ENCODE results near the gene NEUROG1. TPM values are rescaled to one million over a fixed set of nuclear protein-coding genes. Genes with fewer than 3 reads are reported as not detected.

The NEUROG1 gene
- total and polyA plus RNA-seq, 2 donors, result not detected

GRCh38 chr5:135491038-135491551 lies 44.7 kb downstream of the NEUROG1 start:
- Histone ChIP-seq H3K27ac (ENCODE audit: low read depth) (no peak overlapping the region), H3K36me3 (ENCODE audit: insufficient read depth) (no peaks in the 10 kb centered on the region), H3K4me1 (ENCODE audit: insufficient read depth) (no peaks in the 10 kb centered on the region), H3K4me3 (ENCODE audit: low read depth, low read length) (no peak overlapping the region)
- WGBS, result 52% methylated on average over 14 of the region's 14 CpGs
- DNase-seq (ENCODE audit: extremely low spot score), result no peak

- DNase-seq (ENCODE audit: extremely low spot score), result no peak
- no peaks in the 10 kb centered on the region for H3K36me3 ChIP-seq (ENCODE audit: insufficient read depth)
- 38% methylated on average over 49 of the region's 49 CpGs for WGBS
- no peak overlapping the region for H3K27ac ChIP-seq (ENCODE audit: low read depth)
- H3K4me3 ChIP-seq (ENCODE audit: low read depth, low read length), result no peak overlapping the region
- no peaks in the 10 kb centered on the region for H3K4me1 ChIP-seq (ENCODE audit: insufficient read depth)
Measured at GRCh38 chr5:135490245-135491037, 45.3 kb downstream of the NEUROG1 start.

- Histone ChIP-seq H3K4me1 (ENCODE audit: insufficient read depth) (no peaks in the 10 kb centered on the region), H3K4me3 (ENCODE audit: low read depth, low read length) (peak overlapping the region; percentile 32), H3K27ac (ENCODE audit: low read depth) (no peak overlapping the region), H3K36me3 (ENCODE audit: insufficient read depth) (no peaks in the 10 kb centered on the region)
- WGBS, result 8% methylated on average over 53 of the region's 53 CpGs
- no peak for DNase-seq (ENCODE audit: extremely low spot score)
Measured at GRCh38 chr5:135489466-135490244, 46.1 kb downstream of the NEUROG1 start.

- no peak for DNase-seq (ENCODE audit: extremely low spot score)
- no peaks in the 10 kb centered on the region for H3K4me1 ChIP-seq (ENCODE audit: insufficient read depth)
- no peak overlapping the region for H3K27ac ChIP-seq (ENCODE audit: low read depth)
- 3% methylated on average over 44 of the region's 44 CpGs for WGBS
- H3K4me3 ChIP-seq (ENCODE audit: low read depth, low read length), result peak overlapping the region; percentile 32
- H3K36me3 ChIP-seq (ENCODE audit: insufficient read depth), result no peaks in the 10 kb centered on the region
Measured at GRCh38 chr5:135488727-135489465, 46.9 kb downstream of the NEUROG1 start.

GRCh38 chr5:135487839-135488514 lies 47.8 kb downstream of the NEUROG1 start:
- H3K4me3 ChIP-seq (ENCODE audit: low read depth, low read length), result no peak overlapping the region
- no peaks in the 10 kb centered on the region for H3K36me3 ChIP-seq (ENCODE audit: insufficient read depth)
- H3K4me1 ChIP-seq (ENCODE audit: insufficient read depth), result no peaks in the 10 kb centered on the region
- 43% methylated on average over 11 of the region's 11 CpGs for WGBS
- DNase-seq (ENCODE audit: extremely low spot score), result no peak
- H3K27ac ChIP-seq (ENCODE audit: low read depth), result no peak overlapping the region

- H3K27ac ChIP-seq (ENCODE audit: low read depth), result no peak overlapping the region
- H3K36me3 ChIP-seq (ENCODE audit: insufficient read depth), result no peaks in the 10 kb centered on the region
- H3K4me1 ChIP-seq (ENCODE audit: insufficient read depth), result no peaks in the 10 kb centered on the region
- no peak for DNase-seq (ENCODE audit: extremely low spot score)
- no peak overlapping the region for H3K4me3 ChIP-seq (ENCODE audit: low read depth, low read length)
- WGBS, result 71% methylated on average over 1 of the region's 1 CpG
Measured at GRCh38 chr5:135487037-135487395, 48.7 kb downstream of the NEUROG1 start.

GRCh38 chr5:135486131-135487036 lies 49.4 kb downstream of the NEUROG1 start:
- Histone ChIP-seq H3K36me3 (ENCODE audit: insufficient read depth) (no peaks in the 10 kb centered on the region), H3K4me3 (ENCODE audit: low read depth, low read length) (no peak overlapping the region), H3K27ac (ENCODE audit: low read depth) (no peak overlapping the region), H3K4me1 (ENCODE audit: insufficient read depth) (no peaks in the 10 kb centered on the region)
- WGBS, result 81% methylated on average over 13 of the region's 13 CpGs
- no peak for DNase-seq (ENCODE audit: extremely low spot score)

GRCh38 chr5:135484674-135485086 lies 51.1 kb downstream of the NEUROG1 start:
- 79% methylated on average over 5 of the region's 5 CpGs for WGBS
- DNase-seq (ENCODE audit: extremely low spot score), result no peak
- H3K36me3 ChIP-seq (ENCODE audit: insufficient read depth), result no peaks in the 10 kb centered on the region
- no peak overlapping the region for H3K4me3 ChIP-seq (ENCODE audit: low read depth, low read length)
- no peak overlapping the region for H3K27ac ChIP-seq (ENCODE audit: low read depth)
- H3K4me1 ChIP-seq (ENCODE audit: insufficient read depth), result no peaks in the 10 kb centered on the region

Other genes with a start within 250 kb of the NEUROG1 start
- 150 TPM for gene MACROH2A1, start 136.7 kb downstream of the NEUROG1 start, total RNA-seq
- 122 TPM for gene MACROH2A1, start 136.7 kb downstream of the NEUROG1 start, polyA plus RNA-seq
- gene DCANP1, start 88.6 kb downstream of the NEUROG1 start, total RNA-seq, result 0.16 TPM
- not detected for gene DCANP1, start 88.6 kb downstream of the NEUROG1 start, polyA plus RNA-seq
- 0.37 TPM for gene TIFAB, start 83.6 kb downstream of the NEUROG1 start, total RNA-seq
- 0.05 TPM for gene TIFAB, start 83.6 kb downstream of the NEUROG1 start, polyA plus RNA-seq
- gene CXCL14, start 43.0 kb upstream of the NEUROG1 start, total RNA-seq, result 16.0 TPM
- gene CXCL14, start 43.0 kb upstream of the NEUROG1 start, polyA plus RNA-seq, result 107 TPM

All from urinary bladder (tissue), 4 donors.